Lung (tissue), 12 donors: ENCODE measurements around the gene DBH. TPM values are rescaled to one million over a fixed set of nuclear protein-coding genes. Genes with fewer than 3 reads are reported as not detected.

ENCODE experiments used
- ATAC-seq: fragments of 200-7000 bp; cut with Tn5 transposase; one replicate; pipeline ENCODE4 v1.9.1; 2020; ENCODE audit warnings: moderate number of reproducible peaks; ENCODE audit not compliant: insufficient read depth, low FRiP score
- DNase-seq, 3 donors: peaks; one replicate each; pipeline ENCODE4 v3.0.0-alpha.2; 2013 to 2017
- H3K27ac ChIP-seq, 2 donors: one replicate each; pipeline ENCODE4 v1.5.1; 2013; ENCODE audit warnings: mild to moderate bottlenecking in 2 of 2, moderate library complexity in 2 of 2, control low read depth in 1 of 2, inconsistent platforms in 1 of 2, low read depth in 1 of 2, low read length in 1 of 2
- H3K27me3 ChIP-seq, 3 donors: one replicate each; pipeline ENCODE4 v1.5.1; 2013; ENCODE audit warnings: low read length in 2 of 3; ENCODE audit not compliant: control insufficient read depth in 3 of 3, insufficient read depth in 3 of 3
- H3K36me3 ChIP-seq, 4 donors: one replicate each; pipeline ENCODE4 v1.5.1; 2013; ENCODE audit warnings: low read length in 4 of 4, mild to moderate bottlenecking in 1 of 4, moderate library complexity in 1 of 4; ENCODE audit not compliant: control insufficient read depth in 4 of 4, insufficient read depth in 4 of 4
- H3K4me1 ChIP-seq, 5 donors: one replicate each; pipeline ENCODE4 v1.5.1; 2013; ENCODE audit warnings: low read length in 5 of 5, mild to moderate bottlenecking in 2 of 5, moderate library complexity in 1 of 5; ENCODE audit not compliant: control insufficient read depth in 5 of 5, insufficient read depth in 5 of 5
- H3K4me3 ChIP-seq: one replicate; pipeline ENCODE4 v1.5.1; 2013; ENCODE audit warnings: mild to moderate bottlenecking, control low read depth, moderate library complexity
- H3K9ac ChIP-seq, 2 donors: one replicate each; pipeline ENCODE4 v1.5.1; 2013; ENCODE audit warnings: low read length in 2 of 2, control low read depth in 1 of 2; ENCODE audit not compliant: insufficient read depth in 1 of 2
- H3K9me3 ChIP-seq, 4 donors: one replicate each; pipeline ENCODE4 v1.5.1; 2013; ENCODE audit warnings: low read length in 3 of 4, mild to moderate bottlenecking in 1 of 4, moderate library complexity in 1 of 4; ENCODE audit not compliant: control insufficient read depth in 4 of 4, insufficient read depth in 3 of 4
- CTCF ChIP-seq: IDR thresholded peaks from 2 replicates; pipeline ENCODE4 v1.5.1; 2012; ENCODE audit warnings: mild to moderate bottlenecking; ENCODE audit errors: control extremely low read depth, extremely low read depth
- WGBS, 2 donors: extraction: QIAGEN DNeasy Blood & Tissue Kit; methylation state at CpG; one replicate each; pipeline ENCODE4 v1.1.7; 2013; 5-methylcytosine and 5-hydroxymethylcytosine counted together
- polyA plus RNA-seq, 2 donors: library from polyadenylated mRNA; stranded (reverse); fragments of 200-250 nt; gene quantifications; one replicate each; pipeline ENCODE4 v1.2.1, GENCODE V29; 2013
- total RNA-seq, 2 donors: library from RNA; depleted of rRNA in 1 of 2; stranded (reverse); fragments of >200 nt in 1 of 2; gene quantifications; one replicate each; pipeline ENCODE4 v1.2.1, GENCODE V29; 2014 to 2021
- donor health status: control.
- donor health status: control.
- donor health status: Bipolar disorder and iron deficiency.
- donor health status: healthy.
- donor health status: DM: yes; HTN: yes; CAD: no.

The DBH gene
- total and polyA plus RNA-seq, 4 donors, result 0.06 to 0.48 (median 0.08) TPM

DNA sequence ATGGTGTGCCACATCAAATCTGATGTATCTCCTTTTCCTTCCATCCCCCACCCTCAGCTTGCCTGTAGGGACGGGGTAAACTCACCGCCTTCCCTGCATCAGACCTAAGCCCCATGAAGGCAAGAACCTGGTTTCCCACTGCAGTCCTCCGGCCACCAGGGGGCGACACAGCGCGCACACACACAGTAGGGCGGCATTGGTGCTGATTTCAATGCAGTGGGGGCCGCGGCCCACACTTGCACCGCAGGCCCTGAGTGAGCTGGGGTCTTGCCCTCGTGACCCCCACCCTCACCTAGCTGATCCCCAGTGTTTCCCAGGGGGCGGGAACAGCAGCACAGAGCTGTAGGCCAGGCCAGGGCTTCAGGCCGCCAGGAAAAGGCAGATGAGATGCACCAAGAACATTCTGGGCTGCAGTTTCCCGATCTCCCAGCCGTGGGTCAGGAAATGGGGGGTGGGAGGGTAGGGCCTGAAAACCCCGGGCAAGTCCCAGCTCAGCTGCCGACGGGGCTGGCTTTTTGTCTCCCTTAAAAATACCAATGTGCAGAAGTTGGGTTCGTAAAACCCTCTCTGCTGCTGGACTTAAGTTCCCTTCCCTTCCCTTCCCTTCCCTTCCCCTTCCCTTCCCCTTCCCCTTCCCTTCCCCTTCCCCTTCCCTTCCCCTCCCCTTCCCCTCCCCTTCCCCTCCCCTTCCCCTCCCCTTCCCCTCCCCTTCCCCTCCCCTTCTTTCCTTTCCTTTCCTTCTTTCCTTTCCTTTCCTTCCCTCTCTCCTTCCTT, 46.5 kb upstream of the DBH start:
- DNase-seq, result no peak
- Histone ChIP-seq H3K27ac (no peak overlapping the region), H3K9ac (no peak overlapping the region), H3K27me3 (no peaks in the 10 kb centered on the region), H3K9me3 (peaks cover 0 to 5% (median 0%) of the 10 kb centered on the region in 4 donors), H3K4me3 (no peak overlapping the region), H3K36me3 (no peaks in the 10 kb centered on the region), H3K4me1 (peaks cover 0 to 20% (median 4%) of the 10 kb centered on the region in 5 donors)
- 46 to 53% methylated on average over 17 to 19 of the region's 19 CpGs for WGBS, 2 donors
- no peak for TF ChIP-seq CTCF
- no peak for ATAC-seq

DNA sequence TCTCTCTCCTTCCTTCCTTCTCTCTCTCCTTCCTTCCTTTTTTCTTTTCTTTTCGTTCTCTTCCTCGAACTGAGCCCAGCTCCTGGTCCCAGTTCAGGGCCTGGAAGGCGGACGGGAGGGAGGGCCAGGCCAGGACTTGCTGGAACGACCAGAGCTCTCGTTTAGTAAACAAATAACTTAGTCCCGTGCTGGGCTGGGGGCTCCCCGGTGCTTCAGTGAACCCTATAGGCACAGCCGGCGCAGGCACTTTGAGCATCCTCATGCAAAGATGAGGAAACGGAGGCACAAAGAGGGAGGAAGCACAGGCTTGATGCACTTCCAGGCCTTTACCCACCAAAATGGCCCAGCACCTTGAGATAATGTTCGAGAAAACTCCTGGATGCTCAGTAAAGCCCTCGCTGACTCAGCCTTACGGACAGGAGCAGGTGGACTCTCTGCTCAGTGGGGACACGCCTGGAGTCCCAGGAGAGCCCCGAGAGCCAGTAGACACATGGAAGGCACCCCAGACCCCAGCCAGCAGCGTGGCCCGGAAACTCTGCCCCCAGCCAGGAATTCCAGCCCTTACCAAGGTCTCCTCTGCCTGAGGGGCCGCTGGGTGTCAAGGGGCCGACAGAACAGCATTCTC, 45.8 kb upstream of the DBH start:
- Histone ChIP-seq H3K4me3 (no peak overlapping the region), H3K9me3 (peaks cover 0 to 5% (median 0%) of the 10 kb centered on the region in 4 donors), H3K27me3 (no peaks in the 10 kb centered on the region), H3K4me1 (peaks cover 0 to 13% (median 2%) of the 10 kb centered on the region in 5 donors), H3K36me3 (no peaks in the 10 kb centered on the region), H3K27ac (no peak overlapping the region), H3K9ac (no peak overlapping the region)
- TF ChIP-seq CTCF, result no peak
- no peak for DNase-seq
- no peak for ATAC-seq
- WGBS, 2 donors, result 70 to 73% methylated on average over 20 of the region's 20 CpGs

- Histone ChIP-seq H3K4me3 (no peak overlapping the region), H3K27ac (no peak overlapping the region), H3K27me3 (no peaks in the 10 kb centered on the region), H3K9me3 (peaks cover 0 to 5% (median 0%) of the 10 kb centered on the region in 4 donors), H3K36me3 (no peaks in the 10 kb centered on the region), H3K9ac (no peak overlapping the region), H3K4me1 (peaks cover 0 to 3% (median 0%) of the 10 kb centered on the region in 5 donors)
- 89 to 91% methylated on average over 17 of the region's 17 CpGs for WGBS, 2 donors
- no peak for TF ChIP-seq CTCF
- DNase-seq (no peak), ATAC-seq (no peak)
Measured at GRCh38 chr9:133591116-133591910, 44.9 kb upstream of the DBH start.
